GM18909 (cell line): ENCODE measurements around the gene RACGAP1.
"Not testable (repeated sequence)": the region's sequence is repeated elsewhere in the genome, so short reads cannot be mapped to it uniquely, and the experiment has no call there.

Experiments
- ATAC-seq: cut with Tn5 transposase; IDR thresholded peaks from one replicate; pipeline ENCODE4 v1.9.1; 2021; ENCODE audit warnings: mild to moderate bottlenecking; ENCODE audit not compliant: unreplicated experiment, poor library complexity

Gene RACGAP1

DNA sequence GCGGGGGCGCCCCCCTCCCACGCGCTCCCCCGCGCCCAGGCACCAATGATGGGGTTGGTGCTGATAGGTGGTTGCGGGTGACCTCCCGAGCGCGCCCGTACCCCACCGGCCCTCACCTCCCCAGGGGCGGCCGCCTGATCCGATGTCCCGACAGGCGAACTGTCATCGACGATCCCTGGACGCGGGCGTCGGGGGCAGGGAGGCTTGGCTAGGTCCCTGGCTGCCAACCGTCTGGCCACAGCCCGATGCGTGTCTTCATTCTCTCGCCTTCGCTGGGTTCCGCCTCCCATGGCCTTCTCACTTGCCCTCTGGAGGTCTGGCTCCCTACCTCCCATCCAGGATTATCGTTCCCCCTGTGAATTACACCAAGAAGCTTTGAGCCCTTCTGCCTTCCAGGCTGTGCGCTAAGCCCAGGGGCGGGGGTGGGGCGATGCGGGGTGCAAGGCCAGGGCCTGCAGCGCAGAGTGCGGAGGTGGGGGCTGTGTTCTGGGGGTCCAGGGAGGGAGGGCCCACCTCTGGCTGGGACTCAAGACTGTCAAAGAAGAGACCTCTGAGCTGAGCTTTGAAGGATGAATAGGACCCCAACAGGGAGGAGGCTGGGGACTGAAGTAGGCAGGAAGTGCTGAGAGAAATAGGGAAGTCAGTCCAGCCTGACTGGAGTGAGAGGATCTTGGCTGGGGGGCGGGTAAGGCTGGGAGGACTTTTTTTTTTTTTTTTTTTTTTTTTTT, 7.7 kb upstream of the RACGAP1 start:
- no peak for ATAC-seq

DNA sequence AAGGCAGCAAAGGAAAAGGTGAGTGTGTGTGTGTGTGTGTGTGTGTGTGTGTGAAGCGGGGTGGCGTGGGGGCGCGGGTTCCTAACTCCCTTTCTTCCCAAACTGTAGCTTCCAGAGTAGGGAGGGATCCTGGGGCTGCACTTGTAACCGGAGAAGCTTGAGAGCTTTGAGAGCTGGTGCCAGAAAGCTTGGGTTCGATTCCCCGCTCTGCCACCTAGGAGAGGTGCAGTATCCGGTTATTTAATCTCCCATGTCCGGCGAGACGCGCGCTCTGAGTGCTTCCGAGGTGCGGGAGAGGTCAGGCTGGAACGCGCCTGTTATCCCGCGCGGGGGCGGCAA, 7.2 kb upstream of the RACGAP1 start:
- no peak for ATAC-seq

GRCh38 chr12:50030449-50030848, 5.2 kb upstream of the RACGAP1 start:
- not testable (repeated sequence) for ATAC-seq

GRCh38 chr12:50026691-50027090, 1.4 kb upstream of the RACGAP1 start:
- ATAC-seq: no peak

GRCh38 chr12:50024805-50025186, 498 bp downstream of the RACGAP1 start:
- peak; percentile 13 for ATAC-seq

GRCh38 chr12:50024227-50024626, 1.1 kb downstream of the RACGAP1 start:
- no peak for ATAC-seq

GRCh38 chr12:50022903-50023302, 2.4 kb downstream of the RACGAP1 start:
- ATAC-seq: no peak

DNA sequence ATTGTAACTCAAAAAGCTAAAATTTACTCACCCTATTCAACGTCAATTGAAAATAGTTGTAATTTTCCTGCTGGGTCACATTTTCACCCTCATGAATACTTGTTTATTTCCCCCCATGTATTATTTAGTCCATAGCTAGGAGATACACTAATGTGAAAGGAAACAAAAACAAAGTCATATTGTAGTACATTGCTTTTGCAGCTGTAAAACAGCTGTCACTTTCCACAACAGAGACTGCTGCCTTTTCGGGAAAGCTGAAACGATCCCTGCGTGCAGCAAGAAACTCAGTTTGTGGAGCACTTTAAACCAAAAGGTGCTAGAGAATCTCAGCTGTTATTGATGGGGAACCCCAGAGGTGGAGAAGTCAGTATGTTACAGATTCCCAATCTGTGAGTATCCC, 4.3 kb downstream of the RACGAP1 start:
- no peak for ATAC-seq

DNA sequence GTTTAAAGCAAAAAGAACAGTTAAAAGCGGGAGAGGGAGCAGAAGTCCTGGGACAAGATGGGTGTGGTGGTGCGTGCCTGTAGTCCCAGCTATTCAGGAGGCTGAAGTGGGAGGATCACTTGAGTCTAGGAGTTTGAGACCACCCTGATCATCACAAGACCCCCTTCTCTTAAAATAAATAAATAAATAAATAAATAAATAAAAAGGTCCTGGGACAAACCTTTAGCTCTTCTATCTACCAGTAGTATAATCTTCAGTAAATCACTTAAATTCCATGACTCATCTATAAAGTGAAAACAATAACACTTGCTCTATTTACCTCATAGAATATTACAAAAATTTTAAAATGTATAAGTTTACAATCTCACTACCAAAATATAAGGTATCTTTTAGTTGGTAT, 5.8 kb downstream of the RACGAP1 start:
- no peak for ATAC-seq

GRCh38 chr12:50018968-50019367, 6.3 kb downstream of the RACGAP1 start:
- ATAC-seq: no peak

DNA sequence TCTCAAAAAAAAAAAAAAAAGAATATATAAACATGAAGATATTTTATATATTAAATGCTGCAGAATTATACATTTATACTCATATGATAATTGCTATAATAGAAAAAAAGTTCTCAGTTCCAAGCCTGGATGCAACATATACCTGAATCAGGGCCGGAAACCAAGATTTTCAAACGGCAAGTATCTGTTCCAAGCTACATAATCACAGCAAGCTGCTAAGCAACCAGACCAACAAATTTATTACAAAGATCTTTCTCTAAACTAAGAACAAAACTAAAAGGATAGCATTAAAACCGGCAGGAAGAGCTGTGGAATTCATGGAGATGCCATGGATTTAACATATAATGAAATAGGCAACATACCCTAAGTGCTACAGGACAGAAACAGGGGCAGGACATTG, 7.1 kb downstream of the RACGAP1 start:
- no peak for ATAC-seq

DNA sequence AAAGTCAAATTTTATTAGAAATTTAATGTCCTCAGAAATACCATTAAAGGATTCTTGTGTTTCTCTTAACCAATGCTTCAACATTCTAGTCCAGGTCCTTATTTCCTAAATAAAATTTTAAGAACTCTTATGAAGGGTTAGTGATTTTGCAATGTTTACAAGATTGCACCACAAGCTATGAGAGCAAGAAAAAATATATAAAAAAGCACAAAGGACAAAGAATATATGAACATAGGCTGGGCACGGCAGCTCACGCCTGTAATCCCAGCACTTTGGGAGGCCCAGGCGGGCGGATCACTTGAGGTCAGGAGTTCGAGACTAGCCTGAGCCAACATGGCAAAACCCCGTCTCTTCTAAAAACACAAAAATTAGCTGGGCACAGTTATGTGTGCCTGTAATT, 7.7 kb downstream of the RACGAP1 start:
- ATAC-seq: no peak

GRCh38 chr12:50016501-50017475, 8.5 kb downstream of the RACGAP1 start:
- ATAC-seq: no peak

- no peak for ATAC-seq
Measured at GRCh38 chr12:50014342-50014741, 11.0 kb downstream of the RACGAP1 start.

- no peak for ATAC-seq
Measured at GRCh38 chr12:50013361-50014147, 11.7 kb downstream of the RACGAP1 start.

GRCh38 chr12:50006754-50007442, 18.4 kb downstream of the RACGAP1 start:
- ATAC-seq: no peak

- no peak for ATAC-seq
Measured at GRCh38 chr12:50006280-50006679, 19.0 kb downstream of the RACGAP1 start.

GRCh38 chr12:50005175-50005574, 20.1 kb downstream of the RACGAP1 start:
- no peak for ATAC-seq

GRCh38 chr12:50004696-50005095, 20.6 kb downstream of the RACGAP1 start:
- ATAC-seq: no peak

GRCh38 chr12:50003595-50003994, 21.7 kb downstream of the RACGAP1 start:
- no peak for ATAC-seq
